Spleen (tissue), 7 donors: Measurements from ENCODE around the gene PRUNE1.

ENCODE experiments used
- POLR2A ChIP-seq, 3 donors: fragments of 450-650 bp; IDR thresholded peaks; one replicate each; pipeline ENCODE4 v1.5.1; 2017; ENCODE audit warnings: antibody characterized with exemption in 3 of 3, mild to moderate bottlenecking in 1 of 3
- POLR2AphosphoS5 ChIP-seq, 3 donors: sonication (generic); formaldehyde crosslinking; IDR thresholded peaks; one replicate each; pipeline ENCODE4 v1.5.1; 2017; ENCODE audit warnings: antibody characterized with exemption in 3 of 3
- TF ChIP-seq, protein P1 (sequence below), 11 experiments: fragments of 200-600 bp in 7 of 11; fragments of 450-650 bp in 4 of 11; sonication (generic) in 4 of 11; IDR thresholded peaks in 8 of 11; conservative IDR thresholded peaks in 3 of 11; 1 replicate in 7 of 11; 2 replicates in 4 of 11; pipeline versions ENCODE4 v1.4.0 to v1.8.0; 2016 to 2021; ENCODE audit warnings: antibody characterized with exemption in 11 of 11, inconsistent platforms in 4 of 11, mild to moderate bottlenecking in 1 of 11
- donor health status: DM: no; HTN: no; CAD: no; lungs with moderate emphysema.
- donor health status: DM: no; HTN: no; CAD: no.
- donor health status: DM: no; HTN: no; CAD: no.

DNA sequence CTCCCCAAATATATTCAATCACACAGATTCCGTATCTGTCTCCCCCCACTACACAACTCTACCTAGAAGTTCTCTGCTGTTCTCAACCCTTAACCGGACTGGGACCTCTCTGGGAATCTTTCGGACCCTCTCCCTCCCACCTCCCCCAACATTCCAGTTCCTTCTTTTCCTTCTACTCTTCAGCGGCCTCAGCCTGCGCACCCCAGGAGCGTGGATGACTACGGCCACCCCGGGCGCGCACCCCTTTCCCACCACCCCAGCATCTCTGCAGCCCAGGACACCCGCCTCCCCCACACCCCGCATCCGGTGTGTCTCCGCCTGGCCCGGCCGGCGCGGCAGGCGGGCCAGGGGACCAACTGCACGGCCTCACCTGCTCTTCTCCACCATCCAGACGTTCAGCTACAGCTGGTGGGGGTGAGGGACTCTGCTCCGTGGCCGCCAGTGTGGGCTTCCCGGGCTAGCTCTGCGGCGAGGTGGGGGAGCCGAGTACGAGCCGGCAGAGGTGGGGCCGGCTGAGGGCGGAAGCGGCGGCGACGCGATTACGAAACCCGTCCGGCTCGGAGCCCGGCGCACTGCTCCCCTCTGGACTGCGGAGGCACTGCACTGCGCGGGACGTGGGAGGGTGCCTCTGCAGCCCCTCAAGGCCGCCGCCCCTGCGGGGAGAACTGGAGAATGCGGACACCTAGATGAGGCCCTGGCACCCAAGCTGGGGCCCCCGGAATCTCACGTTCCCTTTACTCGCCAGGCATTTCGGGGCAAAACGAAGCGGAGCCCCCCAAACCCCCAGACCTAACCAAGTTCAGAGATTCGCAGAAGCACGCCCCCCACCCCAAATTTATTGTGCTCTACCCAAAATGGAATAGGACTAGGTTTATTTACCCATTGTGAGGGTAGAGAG lies 51.1 kb downstream of the PRUNE1 start, which contains the start of gene CDC42SE1:
- TF ChIP-seq, protein P1, sequence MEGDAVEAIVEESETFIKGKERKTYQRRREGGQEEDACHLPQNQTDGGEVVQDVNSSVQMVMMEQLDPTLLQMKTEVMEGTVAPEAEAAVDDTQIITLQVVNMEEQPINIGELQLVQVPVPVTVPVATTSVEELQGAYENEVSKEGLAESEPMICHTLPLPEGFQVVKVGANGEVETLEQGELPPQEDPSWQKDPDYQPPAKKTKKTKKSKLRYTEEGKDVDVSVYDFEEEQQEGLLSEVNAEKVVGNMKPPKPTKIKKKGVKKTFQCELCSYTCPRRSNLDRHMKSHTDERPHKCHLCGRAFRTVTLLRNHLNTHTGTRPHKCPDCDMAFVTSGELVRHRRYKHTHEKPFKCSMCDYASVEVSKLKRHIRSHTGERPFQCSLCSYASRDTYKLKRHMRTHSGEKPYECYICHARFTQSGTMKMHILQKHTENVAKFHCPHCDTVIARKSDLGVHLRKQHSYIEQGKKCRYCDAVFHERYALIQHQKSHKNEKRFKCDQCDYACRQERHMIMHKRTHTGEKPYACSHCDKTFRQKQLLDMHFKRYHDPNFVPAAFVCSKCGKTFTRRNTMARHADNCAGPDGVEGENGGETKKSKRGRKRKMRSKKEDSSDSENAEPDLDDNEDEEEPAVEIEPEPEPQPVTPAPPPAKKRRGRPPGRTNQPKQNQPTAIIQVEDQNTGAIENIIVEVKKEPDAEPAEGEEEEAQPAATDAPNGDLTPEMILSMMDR (IDR thresholded peaks at IDR 0.05 in 8 of 11, conservative IDR thresholded peaks at IDR 0.05 in 3 of 11), result peak; percentile 83 to 98 (median 95)
- TF ChIP-seq POLR2A (IDR thresholded peaks at IDR 0.05), result peak; percentile 40 to 81 (median 75)
- peak; percentile 98 to 99 (median 98) for TF ChIP-seq POLR2AphosphoS5 (IDR thresholded peaks at IDR 0.05)
